K562 (cell line): Measurements from ENCODE around the gene TRPC4AP. TPM values are rescaled to one million over a fixed set of nuclear protein-coding genes. Genes with fewer than 3 reads are reported as not detected.

ENCODE experiments used
- CEBPB ChIP-seq: fragments of 450-650 bp; IDR thresholded peaks from 2 replicates; pipeline ENCODE4 v1.6.1; 2016; ENCODE audit warnings: missing genetic modification characterization, missing compliant biosample characterization
- ELF1 ChIP-seq: fragments of 200-800 bp; sonication (Bioruptor generic); IDR thresholded peaks from 2 replicates; pipeline ENCODE4 v1.6.1; 2016; ENCODE audit warnings: missing genetic modification characterization, missing compliant biosample characterization
- FOXM1 ChIP-seq, 2 experiments: fragments of 450-650 bp in 1 of 2; sonication (generic) in 1 of 2; formaldehyde crosslinking in 1 of 2; IDR thresholded peaks; 2 replicates each; pipeline versions ENCODE4 v1.6.1 to v1.9.0; 2017 to 2022; ENCODE audit warnings: low read depth in 2 of 2, mild to moderate bottlenecking in 2 of 2, missing genetic modification reagents in 1 of 2, moderate library complexity in 1 of 2
- HNRNPH1 ChIP-seq: fragments of 200-400 bp; formaldehyde crosslinking; optimal IDR thresholded peaks from 2 replicates; pipeline ENCODE3; 2017; ENCODE audit warnings: low read depth, mild to moderate bottlenecking, low read length, moderate library complexity
- HNRNPL ChIP-seq: fragments of 200-400 bp; formaldehyde crosslinking; IDR thresholded peaks from 2 replicates; pipeline ENCODE4 v1.6.1; 2017; ENCODE audit warnings: low read depth, mild to moderate bottlenecking, low read length
- MEF2A ChIP-seq: IDR thresholded peaks from 2 replicates; pipeline ENCODE4 v1.6.1; 2011; ENCODE audit warnings: low read depth, mild to moderate bottlenecking, low read length, moderate library complexity; ENCODE audit not compliant: control insufficient read depth
- NR2C1 ChIP-seq, 2 experiments: fragments of 450-650 bp; IDR thresholded peaks; 2 replicates each; pipeline ENCODE4 v1.6.1; 2017; ENCODE audit warnings: mild to moderate bottlenecking in 2 of 2, antibody characterized with exemption in 1 of 2, inconsistent platforms in 1 of 2, missing compliant biosample characterization in 1 of 2, missing genetic modification characterization in 1 of 2
- PTTG1 ChIP-seq: fragments of 450-650 bp; IDR thresholded peaks from 2 replicates; pipeline ENCODE4 v1.6.1; 2016; ENCODE audit warnings: low read depth, mild to moderate bottlenecking, missing genetic modification characterization, missing compliant biosample characterization
- RB1 ChIP-seq: fragments of 450-650 bp; IDR thresholded peaks from 2 replicates; pipeline ENCODE4 v1.6.1; 2017; ENCODE audit warnings: low read depth, mild to moderate bottlenecking
- REST ChIP-seq, 2 experiments: fragments of 450-650 bp; formaldehyde crosslinking in 1 of 2; IDR thresholded peaks; 2 replicates each; pipeline versions ENCODE4 v1.4.0 to v1.6.1; 2014 to 2020; ENCODE audit warnings: mild to moderate bottlenecking in 2 of 2, borderline replicate concordance in 1 of 2, low read depth in 1 of 2
- SMARCB1 ChIP-seq: IDR thresholded peaks from 2 replicates; pipeline ENCODE4 v1.6.1; 2011; ENCODE audit warnings: improper control_type of control experiment, low read depth; ENCODE audit not compliant: insufficient read length
- TAF9B ChIP-seq: fragments of 450-650 bp; IDR thresholded peaks from 2 replicates; pipeline ENCODE4 v1.6.1; 2018; ENCODE audit warnings: mild to moderate bottlenecking; ENCODE audit not compliant: partially characterized antibody
- THAP12 ChIP-seq: fragments of 250-450 bp; sonication (Bioruptor Pico); IDR thresholded peaks from 2 replicates; pipeline ENCODE4 v1.9.0; 2021; ENCODE audit warnings: mild to moderate bottlenecking, inconsistent platforms
- XRCC3 ChIP-seq: fragments of 450-650 bp; IDR thresholded peaks from 2 replicates; pipeline ENCODE4 v1.6.1; 2017; ENCODE audit warnings: mild to moderate bottlenecking, moderate library complexity
- ZFPM2 ChIP-seq: fragments of 250-450 bp; sonication (Bioruptor Pico); IDR thresholded peaks from 2 replicates; pipeline ENCODE4 v1.5.1; 2022; ENCODE audit warnings: mild to moderate bottlenecking
- polyA plus RNA-seq, 8 experiments: library from polyadenylated mRNA; depleted of rRNA in 4 of 8; stranded (reverse) in 5 of 8; unstranded in 3 of 8; fragments of >200 nt; fragmentation: Nextera tagmentation in 2 of 8; fragmentation: Illumina TruSeq in 1 of 8; extraction: Ambion mirVana in 2 of 8; extraction: Trizol in 1 of 8; gene quantifications; 2 replicates each; pipeline versions ENCODE4 v1.2.1 to v1.2.3, GENCODE V29; 2011 to 2014; ENCODE audit warnings: inconsistent platforms in 1 of 8, missing spikeins in 1 of 8
- total RNA-seq, 7 experiments: library from RNA; depleted of rRNA in 6 of 7; stranded (reverse); fragments of >200 nt in 6 of 7; fragmentation: Illumina TruSeq in 2 of 7; extraction: Trizol in 2 of 7; gene quantifications; 2 replicates each; pipeline versions ENCODE4 v1.2.1 to v1.2.3, GENCODE V29; 2011 to 2021; ENCODE audit warnings: low replicate concordance in 1 of 7

Gene TRPC4AP
- total and polyA plus RNA-seq, 9 of the 15 experiments (the other 6 are each of a cell fraction or from before 2014, with no cell fraction given), result 2.3 to 70.3 (median 33.3) TPM

GRCh38 chr20:35092524-35093266 lies at the start of gene TRPC4AP (continued):
- peak; percentile 34 for TF ChIP-seq REST (IDR thresholded peaks at IDR 0.05; ENCODE audit: borderline replicate concordance)
- peak; percentile 67 for TF ChIP-seq REST (CRISPR knock-in tag; IDR thresholded peaks at IDR 0.05; ENCODE audit: low read depth)
- TF ChIP-seq PTTG1 (tag), result no peak
- TF ChIP-seq RB1, result peak; percentile 89
- no peak for TF ChIP-seq CEBPB (tag)
- no peak for TF ChIP-seq HNRNPL
- no peak for TF ChIP-seq XRCC3
- no peak for TF ChIP-seq SMARCB1
- TF ChIP-seq NR2C1 (IDR thresholded peaks at IDR 0.05), result peak; percentile 76; the same call in 1 of the 2 replicates
- peak; percentile 87 for TF ChIP-seq NR2C1 (tag; IDR thresholded peaks at IDR 0.05)
- TF ChIP-seq THAP12 (CRISPR knock-in tag), result peak; percentile 54
- TF ChIP-seq TAF9B, result peak; percentile 51
- TF ChIP-seq MEF2A, result no peak
- no peak for TF ChIP-seq HNRNPH1
- no peak for TF ChIP-seq FOXM1 (IDR thresholded peaks at IDR 0.05; ENCODE audit: low read depth)
- TF ChIP-seq FOXM1 (CRISPR knock-in tag; IDR thresholded peaks at IDR 0.05; ENCODE audit: low read depth), result no peak; the same call in 1 of the 2 replicates
- no peak for TF ChIP-seq ZFPM2 (CRISPR knock-in tag)
- TF ChIP-seq ELF1, result peak; percentile 95
